Astrocyte (in vitro differentiated cells and primary cell): ENCODE data around the gene SLC27A4. TPM values are rescaled to one million over a fixed set of nuclear protein-coding genes. Genes with fewer than 3 reads are reported as not detected.

Experiments used
- DNase-seq: peaks from one replicate; pipeline ENCODE4 v3.0.0-alpha.2; 2010; ENCODE audit warnings: low read depth
- FAIRE-seq: peaks from 2 replicates; lab custom pipeline; 2011; peaks lifted over from hg19 to GRCh38; lab: Jason Lieb, UNC
- H2AFZ ChIP-seq: 2 replicates; pipeline ENCODE4 v1.6.0; 2012; ENCODE audit warnings: low read depth, low read length, inconsistent platforms
- H3K27ac ChIP-seq: 2 replicates; pipeline ENCODE4 v1.5.1; 2011; ENCODE audit warnings: low read depth, low read length, inconsistent platforms
- H3K27me3 ChIP-seq: 2 replicates; pipeline ENCODE4 v1.6.0; 2011; ENCODE audit warnings: low read length, inconsistent platforms; ENCODE audit not compliant: insufficient read depth
- H3K36me3 ChIP-seq: 2 replicates; pipeline ENCODE4 v1.5.1; 2011; ENCODE audit warnings: low read length, inconsistent platforms; ENCODE audit not compliant: insufficient read depth
- H3K4me1 ChIP-seq: 2 replicates; pipeline ENCODE4 v1.5.1; 2011; ENCODE audit warnings: low read length, inconsistent platforms; ENCODE audit not compliant: insufficient read depth
- H3K4me2 ChIP-seq: 2 replicates; pipeline ENCODE4 v1.6.0; 2012; ENCODE audit warnings: low read length, inconsistent platforms
- H3K4me3 ChIP-seq: 2 replicates; pipeline ENCODE4 v1.5.1; 2011; ENCODE audit warnings: low read depth, mild to moderate bottlenecking, low read length, inconsistent platforms; ENCODE audit not compliant: insufficient read depth
- H3K79me2 ChIP-seq: 2 replicates; pipeline ENCODE4 v1.6.0; 2012; ENCODE audit warnings: mild to moderate bottlenecking, low read length, inconsistent platforms; ENCODE audit not compliant: insufficient read depth
- H3K9ac ChIP-seq: 2 replicates; pipeline ENCODE4 v1.6.0; 2012; ENCODE audit warnings: mild to moderate bottlenecking, low read length, inconsistent platforms
- H3K9me3 ChIP-seq: 2 replicates; pipeline ENCODE4 v1.5.1; 2012; ENCODE audit warnings: low read depth, mild to moderate bottlenecking, low read length, inconsistent platforms; ENCODE audit not compliant: insufficient read depth
- H4K20me1 ChIP-seq: 2 replicates; pipeline ENCODE4 v1.6.0; 2012; ENCODE audit warnings: low read length, inconsistent platforms; ENCODE audit not compliant: insufficient read depth
- H3K27ac Mint-ChIP-seq: one replicate; pipeline ENCODE4 v1.8.0; 2021; ENCODE audit warnings: mild to moderate bottlenecking, mixed read lengths; ENCODE audit not compliant: unreplicated experiment
- H3K27me3 Mint-ChIP-seq: one replicate; pipeline ENCODE4 v1.8.0; 2021; ENCODE audit warnings: low read depth, mixed read lengths; ENCODE audit not compliant: unreplicated experiment
- H3K36me3 Mint-ChIP-seq: one replicate; pipeline ENCODE4 v1.8.0; 2021; ENCODE audit warnings: low read depth, mixed read lengths; ENCODE audit not compliant: unreplicated experiment
- H3K4me1 Mint-ChIP-seq: one replicate; pipeline ENCODE4 v1.8.0; 2021; ENCODE audit warnings: low read depth, mixed read lengths; ENCODE audit not compliant: unreplicated experiment
- H3K4me3 Mint-ChIP-seq: one replicate; pipeline ENCODE4 v1.8.0; 2021; ENCODE audit warnings: mild to moderate bottlenecking, moderate library complexity, mixed read lengths; ENCODE audit not compliant: unreplicated experiment
- H3K9me3 Mint-ChIP-seq: one replicate; pipeline ENCODE4 v1.8.0; 2021; ENCODE audit warnings: mild to moderate bottlenecking, mixed read lengths; ENCODE audit not compliant: unreplicated experiment
- CTCF ChIP-seq: IDR thresholded peaks from 2 replicates; pipeline ENCODE4 v1.5.1; 2011; ENCODE audit warnings: low read depth, mild to moderate bottlenecking, inconsistent platforms, low read length, moderate library complexity; ENCODE audit not compliant: insufficient read depth
- EZH2 ChIP-seq: IDR thresholded peaks from 2 replicates; pipeline ENCODE4 v1.6.1; 2012; ENCODE audit warnings: mild to moderate bottlenecking, low read length, inconsistent platforms; ENCODE audit not compliant: insufficient read depth
- total RNA-seq: library from RNA; stranded (reverse); gene quantifications from 2 replicates; pipeline ENCODE4 v1.2.1, GENCODE V29; 2021

Gene SLC27A4
- total RNA-seq, 1 donor from 2014 or later = 26.9 TPM

GRCh38 chr9:128404560-128404959 is 64.2 kb downstream of the SLC27A4 start:
- no peaks in the 10 kb centered on the region for H3K27me3 ChIP-seq
- peaks cover 31% of the 10 kb centered on the region for H3K27me3 Mint-ChIP-seq
- H4K20me1 ChIP-seq = no peaks in the 10 kb centered on the region

GRCh38 chr9:128405077-128405779 is 64.9 kb downstream of the SLC27A4 start:
- Mint-ChIP-seq H3K36me3 (no peaks in the 10 kb centered on the region), H3K4me1 (peaks cover 9% of the 10 kb centered on the region)

More at GRCh38 chr9:128404560-128404959, 64.2 kb downstream of the SLC27A4 start:
- Histone ChIP-seq H3K9ac (no peak overlapping the region), H3K4me3 (no peak overlapping the region), H2AFZ (no peak overlapping the region), H3K4me1 (peaks cover 12% of the 10 kb centered on the region), H3K36me3 (no peaks in the 10 kb centered on the region), H3K79me2 (no peaks in the 10 kb centered on the region), H3K4me2 (no peak overlapping the region), H3K9me3 (no peaks in the 10 kb centered on the region), H3K27ac (no peak overlapping the region)
- Mint-ChIP-seq H3K4me1 (peaks cover 9% of the 10 kb centered on the region), H3K36me3 (peaks cover 3% of the 10 kb centered on the region), H3K9me3 (peaks cover 2% of the 10 kb centered on the region), H3K4me3 (no peak overlapping the region), H3K27ac (no peak overlapping the region)
- TF ChIP-seq CTCF (no peak), EZH2 (no peak)
- DNase-seq = no peak
- FAIRE-seq = no peak

More at GRCh38 chr9:128405077-128405779, 64.9 kb downstream of the SLC27A4 start:
- Histone ChIP-seq H2AFZ (peak overlapping the region; percentile 26), H4K20me1 (no peaks in the 10 kb centered on the region), H3K9me3 (no peaks in the 10 kb centered on the region), H3K9ac (no peak overlapping the region), H3K27ac (no peak overlapping the region), H3K79me2 (no peaks in the 10 kb centered on the region), H3K4me3 (no peak overlapping the region), H3K36me3 (no peaks in the 10 kb centered on the region), H3K27me3 (no peaks in the 10 kb centered on the region), H3K4me2 (no peak overlapping the region), H3K4me1 (peaks cover 12% of the 10 kb centered on the region)
- FAIRE-seq (no peak), DNase-seq (no peak)
- peaks cover 31% of the 10 kb centered on the region for H3K27me3 Mint-ChIP-seq
- TF ChIP-seq EZH2 = no peak
- TF ChIP-seq CTCF = no peak
- peak overlapping the region; percentile 14 for H3K27ac Mint-ChIP-seq
- H3K4me3 Mint-ChIP-seq = no peak overlapping the region
- H3K9me3 Mint-ChIP-seq = no peaks in the 10 kb centered on the region
